ENCODE data around the gene IDS. TPM values are rescaled to one million over a fixed set of nuclear protein-coding genes. Genes with fewer than 3 reads are reported as not detected.
"Not testable (repeated sequence)": the region's sequence is repeated elsewhere in the genome, so short reads cannot be mapped to it uniquely, and the experiment has no call there.

IDS gene
- polyA plus RNA-seq, 4 donors = 32.4 to 42.5 (median 36.9) TPM

DNA sequence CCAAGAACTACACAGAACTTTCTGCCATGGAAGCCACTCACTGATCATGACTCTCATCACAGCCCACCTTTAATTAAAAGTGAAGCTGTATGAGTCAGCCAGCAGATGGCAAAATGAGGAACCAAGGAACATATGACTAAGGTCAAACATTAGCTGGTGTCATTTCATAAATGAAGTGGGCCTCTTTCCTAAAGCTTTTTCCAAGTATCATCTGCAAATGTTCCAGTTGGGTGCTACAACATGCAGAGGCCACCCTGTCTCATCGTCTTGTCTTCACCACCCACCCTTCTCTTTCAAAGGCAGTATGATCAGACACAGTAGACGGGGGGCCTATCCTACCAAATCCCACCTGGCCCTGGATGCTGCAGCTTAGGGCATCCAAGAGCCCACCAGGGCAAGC is 26.5 kb upstream of the IDS start:
- no peak for DNase-seq (ENCODE audit: low read depth in 4 of 4, low spot score in 3 of 4)

DNA sequence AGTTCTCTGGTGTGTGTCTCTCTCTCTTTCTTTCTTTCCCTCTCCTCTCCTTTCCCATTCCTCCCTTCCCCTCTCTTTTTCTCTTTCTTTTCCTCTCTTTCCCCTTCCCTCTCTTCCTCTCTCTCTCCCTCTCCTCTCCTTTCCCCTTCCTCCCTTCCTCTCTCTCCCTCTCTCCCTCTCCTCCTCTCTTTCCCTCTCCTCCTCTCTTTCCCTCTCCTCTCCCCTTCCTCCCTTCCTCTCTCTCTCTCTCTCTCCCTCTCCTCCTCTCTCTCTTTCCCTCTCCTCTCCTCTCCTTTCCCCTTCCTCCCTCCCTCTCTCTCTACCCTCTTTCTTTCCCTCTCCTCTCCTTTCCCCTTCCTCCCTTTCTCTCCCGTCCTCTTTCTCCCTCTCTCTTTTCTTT is 23.3 kb upstream of the IDS start:
- no peak for DNase-seq (ENCODE audit: low read depth in 4 of 4, low spot score in 3 of 4)

DNA sequence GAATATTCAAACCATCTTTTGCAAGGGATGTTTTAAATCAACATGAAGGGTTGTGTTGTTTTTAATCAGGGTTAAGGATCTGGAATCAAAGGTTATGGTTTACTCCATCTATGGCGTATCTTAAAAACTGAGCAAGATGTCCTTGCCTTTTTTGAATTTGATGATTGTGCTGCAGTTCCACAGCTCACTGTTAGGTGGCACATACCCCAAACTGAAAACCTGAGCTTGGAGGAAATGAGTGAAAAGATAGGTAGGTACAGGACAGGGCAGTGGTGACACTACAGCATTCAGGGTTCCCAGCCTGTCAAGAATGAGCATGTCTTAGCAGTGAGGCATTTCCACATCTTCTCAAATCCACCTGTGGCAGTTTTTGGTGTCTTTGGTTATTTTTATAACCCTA is 22.6 kb upstream of the IDS start:
- no peak for DNase-seq (ENCODE audit: low read depth in 4 of 4, low spot score in 3 of 4)

DNA sequence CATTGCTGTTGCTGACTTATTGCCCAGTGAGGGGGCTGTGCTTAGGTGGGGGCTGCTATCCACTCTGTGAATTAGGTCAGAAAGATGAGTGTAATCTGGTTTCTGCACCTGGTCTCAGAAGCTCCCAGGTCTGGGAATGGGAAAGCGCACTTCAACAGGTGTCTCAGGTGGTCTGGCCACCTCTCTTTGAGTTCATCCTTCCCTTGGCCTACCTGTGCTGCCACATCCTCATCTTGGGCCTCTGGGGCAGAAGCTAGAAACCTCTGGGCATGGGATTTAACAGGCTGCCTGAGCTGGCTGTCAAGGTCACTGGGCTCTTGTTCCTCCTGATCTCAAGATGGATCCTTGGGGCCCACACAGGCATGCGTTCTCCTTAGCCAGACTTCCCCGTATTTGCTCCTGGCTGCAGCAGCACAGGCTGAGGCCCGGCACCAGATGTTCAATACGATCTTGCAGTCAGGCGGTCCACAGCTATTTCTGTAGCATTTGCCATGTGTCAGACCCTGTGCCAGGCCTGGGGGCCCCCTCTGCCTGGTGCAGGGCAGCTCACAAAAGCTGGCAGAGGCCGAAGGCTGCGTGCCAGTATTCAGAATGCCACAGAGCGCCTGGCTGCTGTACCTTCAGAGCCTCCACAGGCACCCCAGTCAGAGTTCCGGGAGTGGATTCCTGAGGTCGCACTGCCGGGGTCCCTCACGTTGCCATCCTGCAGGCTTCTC is 21.4 kb upstream of the IDS start:
- not testable (repeated sequence) for DNase-seq (ENCODE audit: low read depth in 4 of 4, low spot score in 3 of 4)

DNA sequence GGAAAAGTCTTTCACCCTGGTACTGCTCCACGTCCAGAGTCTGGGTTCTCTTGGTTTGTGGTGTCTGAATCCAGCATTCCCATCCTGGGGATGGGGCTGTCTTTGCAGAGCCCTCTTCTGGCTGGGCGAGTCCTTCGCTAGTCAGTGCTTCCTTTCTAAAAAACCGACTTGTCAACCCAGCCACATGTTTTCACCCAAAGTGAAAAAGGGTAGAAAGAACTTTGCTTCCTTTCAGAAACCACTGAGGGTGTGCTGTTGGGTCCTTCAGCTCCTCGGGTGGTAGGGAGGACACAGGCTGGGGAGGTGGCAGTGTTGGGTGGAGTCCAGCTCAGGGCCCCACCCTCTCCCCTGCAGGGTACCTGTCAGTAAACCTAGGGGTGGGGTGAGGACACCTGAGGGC is 20.8 kb upstream of the IDS start:
- DNase-seq (ENCODE audit: low read depth in 4 of 4, low spot score in 3 of 4) = not testable (repeated sequence)

DNA sequence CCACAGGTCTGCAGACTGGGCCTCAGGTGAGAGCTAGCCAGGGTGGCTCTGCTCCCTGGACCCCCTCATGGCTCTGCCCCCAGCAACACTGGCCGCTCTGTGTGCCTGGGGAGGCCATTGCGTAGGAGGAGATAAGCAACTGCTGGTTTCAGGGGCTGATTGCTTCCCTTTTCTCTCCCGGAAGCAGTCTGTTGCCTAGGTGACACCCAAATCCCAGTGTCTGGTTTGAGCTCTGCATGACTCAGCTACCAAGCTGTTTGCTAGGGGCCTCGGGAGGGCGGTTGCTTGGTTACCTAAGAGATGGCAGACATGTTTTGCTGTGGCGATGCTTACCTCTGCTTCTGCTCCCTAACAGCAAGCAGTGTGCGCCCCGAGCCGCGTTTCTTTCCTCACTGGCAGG is 20.3 kb upstream of the IDS start:
- not testable (repeated sequence) for DNase-seq (ENCODE audit: low read depth in 4 of 4, low spot score in 3 of 4)

DNA sequence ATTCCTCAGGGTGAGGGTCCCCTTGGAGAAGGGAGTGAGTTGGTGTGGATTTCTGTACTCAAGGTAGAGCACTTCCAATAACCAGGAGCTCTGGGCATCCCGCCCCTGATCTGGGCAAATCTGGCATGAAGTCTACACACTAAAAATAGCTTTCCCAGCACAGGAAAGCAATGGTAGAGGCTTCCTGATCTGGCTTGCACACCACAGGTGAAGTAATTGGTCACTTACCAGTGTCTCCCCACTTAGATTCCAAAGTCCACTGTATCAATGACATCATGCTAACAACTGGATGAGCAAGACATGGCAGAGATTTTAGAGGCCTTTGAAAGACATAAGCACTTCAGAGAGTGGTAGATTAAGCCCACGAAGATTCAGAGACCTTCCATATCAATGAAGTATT is 17.8 kb upstream of the IDS start:
- no peak for DNase-seq (ENCODE audit: low read depth in 4 of 4, low spot score in 3 of 4)

DNA sequence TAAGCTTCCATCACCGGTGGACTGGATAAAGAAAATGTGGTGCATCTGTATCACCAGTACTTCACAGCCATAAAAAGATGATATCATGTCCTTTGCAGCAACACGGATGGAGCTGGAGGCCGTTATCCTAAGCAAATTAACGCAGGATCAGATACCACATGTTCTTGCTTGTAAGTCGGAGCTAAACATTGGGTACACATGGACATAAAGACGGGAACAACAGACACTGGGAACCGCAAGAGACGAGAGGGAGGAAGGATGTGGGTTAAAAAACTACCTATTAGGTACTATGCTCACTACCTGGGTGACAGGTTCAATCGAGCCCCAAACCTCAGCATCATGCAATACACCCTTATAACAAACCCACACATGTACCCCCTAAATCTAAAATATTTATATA is 16.3 kb upstream of the IDS start:
- no peak for DNase-seq (ENCODE audit: low read depth in 4 of 4, low spot score in 3 of 4)

DNA sequence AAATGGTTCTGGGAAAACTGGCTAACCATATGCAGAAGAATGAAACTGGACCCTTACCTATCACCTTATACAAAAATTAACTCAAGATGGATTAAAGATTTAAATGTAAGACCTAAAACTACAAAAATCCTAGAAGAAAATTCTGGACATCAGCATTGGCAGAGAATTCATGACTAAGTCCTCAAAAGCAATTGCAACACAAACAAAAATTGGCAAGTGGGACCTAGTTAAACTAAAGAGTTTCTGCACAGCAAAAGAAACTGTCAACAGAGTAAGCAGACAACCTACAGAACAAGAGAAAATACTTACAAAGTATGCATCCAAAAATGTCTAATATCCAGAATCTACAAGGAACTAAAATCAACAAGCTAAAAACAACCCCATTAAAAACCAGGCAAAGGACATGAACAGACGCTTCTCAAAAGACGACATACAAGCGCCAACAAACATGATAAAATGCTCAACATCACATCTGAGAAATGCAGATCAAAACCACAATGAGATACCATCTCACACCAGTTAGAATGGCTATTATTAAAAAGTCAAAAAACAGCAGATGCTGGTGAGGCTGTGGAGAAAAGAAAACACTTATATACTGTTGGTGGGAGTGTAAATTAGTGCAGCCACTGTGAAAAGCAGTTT is 15.7 kb upstream of the IDS start:
- not testable (repeated sequence) for DNase-seq (ENCODE audit: low read depth in 4 of 4, low spot score in 3 of 4)

DNA sequence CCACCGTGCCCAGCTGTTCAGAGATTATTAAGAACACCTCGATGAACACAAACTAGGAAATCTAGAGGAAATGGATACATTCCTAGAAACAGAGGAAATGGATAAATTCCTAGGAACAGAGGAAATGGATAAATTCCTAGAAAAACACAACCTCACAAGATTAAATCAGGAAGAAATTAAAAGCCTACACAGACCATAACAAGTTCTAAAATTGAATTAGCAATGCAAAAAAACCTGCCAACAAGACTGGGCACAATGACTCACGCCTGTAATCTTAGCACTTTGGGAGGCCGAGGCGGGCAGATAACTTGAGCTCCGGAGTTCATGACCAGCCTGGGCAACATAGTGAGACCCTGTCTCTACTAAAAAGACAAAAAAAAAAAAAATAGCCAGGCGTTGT is 13.1 kb upstream of the IDS start:
- DNase-seq (ENCODE audit: low read depth in 4 of 4, low spot score in 3 of 4) = no peak

DNA sequence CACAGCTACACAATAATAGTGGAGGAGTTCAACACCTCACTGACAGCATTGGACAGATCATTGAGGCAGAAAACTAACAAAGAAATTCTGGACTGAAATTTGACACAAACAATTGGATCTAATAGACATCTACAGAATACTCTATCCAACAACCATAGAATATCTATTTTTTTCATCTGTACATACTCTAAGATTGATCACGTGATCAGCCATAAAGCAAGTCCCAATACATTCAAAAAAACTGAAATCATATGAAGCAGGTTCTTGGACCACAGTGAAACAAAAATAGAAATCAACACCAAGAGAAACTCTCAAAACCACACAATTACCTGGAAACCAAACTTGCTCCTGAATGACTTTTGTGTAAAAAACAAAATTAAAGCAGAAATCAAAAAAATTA is 12.2 kb upstream of the IDS start:
- no peak for DNase-seq (ENCODE audit: low read depth in 4 of 4, low spot score in 3 of 4)

DNA sequence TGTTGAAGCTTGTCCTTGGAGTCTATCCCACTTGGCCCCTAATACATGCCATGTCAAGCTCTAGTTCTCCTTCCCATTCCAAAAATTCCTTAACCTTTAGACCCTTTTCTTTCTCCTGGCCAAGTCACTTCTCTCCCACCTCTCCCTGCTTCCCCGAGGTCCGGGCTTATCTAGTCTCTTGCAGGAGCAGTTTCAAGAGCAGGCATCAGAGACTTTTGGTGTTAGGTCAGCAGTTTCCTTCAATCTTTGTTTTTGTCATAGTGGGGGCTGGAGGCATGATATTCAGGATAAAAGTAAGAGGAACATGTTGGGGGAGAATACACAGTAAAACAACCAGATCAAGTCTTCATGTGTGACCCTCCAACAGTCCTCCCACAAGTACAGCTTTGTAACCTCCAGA is 11.5 kb upstream of the IDS start:
- DNase-seq (ENCODE audit: low read depth in 4 of 4, low spot score in 3 of 4) = no peak

DNA sequence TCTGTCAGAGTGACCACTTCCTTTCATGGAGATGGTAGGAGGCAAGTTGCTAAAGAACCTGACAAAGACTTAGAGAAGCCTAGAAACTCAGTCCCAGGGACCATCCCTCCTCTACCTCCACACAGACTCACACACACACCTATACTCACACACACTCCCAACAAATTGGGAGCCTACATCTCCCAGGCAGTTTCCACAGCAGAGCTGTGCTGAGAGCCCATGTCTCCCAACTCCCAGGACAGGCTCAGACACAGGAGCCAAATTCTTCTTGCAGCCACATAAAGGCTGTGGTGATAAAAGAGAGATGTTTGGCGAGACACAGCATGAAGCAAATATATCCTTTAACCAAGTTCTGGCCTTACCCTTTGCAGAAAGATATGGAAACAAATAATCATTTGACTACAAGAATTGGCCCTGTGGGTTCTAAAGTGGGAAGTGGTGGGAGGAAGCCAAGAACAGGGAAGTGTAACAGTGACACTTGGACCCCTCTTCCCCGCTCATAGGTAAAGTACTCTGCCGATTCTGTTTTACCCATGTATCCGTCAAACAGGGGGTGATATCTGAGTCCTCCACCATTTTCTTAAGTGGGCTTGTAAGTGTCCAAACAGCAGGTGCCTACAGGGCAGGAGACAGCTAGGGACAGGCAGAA is 11.0 kb upstream of the IDS start:
- no peak for DNase-seq (ENCODE audit: low read depth in 4 of 4, low spot score in 3 of 4)

DNA sequence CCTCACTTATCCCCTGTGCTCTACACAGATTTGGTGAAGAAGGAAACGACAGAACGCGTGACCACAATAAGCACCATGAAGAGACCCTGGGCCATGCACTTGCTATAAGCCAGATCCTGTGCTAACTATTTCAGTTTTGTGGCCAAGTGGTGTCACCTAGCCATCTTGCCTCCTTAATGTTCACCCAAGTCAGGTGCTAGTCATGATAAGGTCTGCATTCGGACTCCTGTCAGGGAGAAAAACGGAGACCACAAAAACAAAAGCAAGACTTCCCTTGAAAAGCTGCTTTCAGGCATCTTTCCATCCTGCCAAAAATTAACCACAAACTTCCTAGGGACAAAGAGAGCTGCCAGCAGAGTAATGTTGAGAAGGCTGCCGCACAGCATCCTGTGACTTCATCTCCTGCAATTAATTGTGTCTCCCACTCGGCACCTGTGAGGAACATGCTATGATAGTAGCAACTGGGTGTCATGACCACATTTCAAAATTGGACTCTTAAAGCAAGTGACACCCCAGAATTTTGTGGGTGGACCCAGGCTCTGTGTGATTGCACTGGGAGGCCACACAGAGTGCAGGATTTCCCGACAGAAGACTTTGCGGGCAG is 8.8 kb upstream of the IDS start:
- DNase-seq (ENCODE audit: low read depth in 4 of 4, low spot score in 3 of 4) = no peak

DNA sequence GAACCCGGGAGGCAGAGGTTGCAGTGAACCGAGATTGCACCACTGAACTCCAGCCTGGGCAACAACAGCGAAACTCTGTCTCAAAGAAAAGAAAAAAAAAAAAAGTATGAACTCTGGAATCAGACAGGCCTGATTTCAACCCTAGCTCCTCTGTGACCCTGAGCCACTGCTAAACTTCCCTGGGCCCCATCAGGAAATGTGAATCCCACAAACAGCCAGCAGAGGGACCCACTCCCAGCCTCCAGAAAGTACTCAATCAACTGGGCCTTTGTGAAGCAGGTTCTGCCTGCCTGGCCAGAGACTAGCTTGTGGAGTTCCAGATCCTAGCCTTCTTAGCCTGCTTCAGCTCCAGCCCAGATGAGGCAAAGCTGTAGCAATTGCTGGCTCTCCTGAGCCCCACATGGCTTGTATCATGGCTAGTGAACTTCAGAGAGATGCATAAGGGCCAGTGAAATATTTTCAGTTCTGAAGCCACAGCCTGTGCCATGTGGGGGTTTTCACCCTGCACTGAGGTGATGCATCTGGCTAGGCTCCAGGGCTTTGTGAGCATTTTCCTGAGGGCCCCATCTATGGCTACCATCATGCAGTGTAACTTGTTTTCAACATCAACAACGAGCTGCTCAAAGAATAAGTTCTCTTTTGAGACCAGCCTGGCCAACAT is 7.2 kb upstream of the IDS start:
- DNase-seq (ENCODE audit: low read depth in 4 of 4, low spot score in 3 of 4) = no peak

DNA sequence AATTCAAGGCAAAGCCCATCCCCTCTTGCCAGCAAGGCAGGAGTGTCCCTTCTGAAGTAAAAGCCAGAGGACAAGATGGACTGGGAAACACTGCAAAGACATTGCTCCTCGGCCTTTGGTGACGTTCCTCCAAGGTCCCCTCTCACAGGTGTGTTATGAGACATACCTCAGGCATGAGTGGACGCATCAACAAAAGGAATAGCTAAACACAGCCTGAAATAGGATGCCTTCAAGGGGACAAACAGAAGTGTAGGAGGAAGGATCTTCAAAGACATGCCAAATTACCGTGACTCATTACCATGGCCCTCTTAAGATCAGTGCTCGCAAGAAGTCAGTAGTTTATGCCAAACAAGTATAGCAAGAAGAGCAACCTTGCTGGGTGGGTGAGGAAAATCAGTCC is 6.0 kb upstream of the IDS start:
- DNase-seq (ENCODE audit: low read depth in 4 of 4, low spot score in 3 of 4) = no peak

DNA sequence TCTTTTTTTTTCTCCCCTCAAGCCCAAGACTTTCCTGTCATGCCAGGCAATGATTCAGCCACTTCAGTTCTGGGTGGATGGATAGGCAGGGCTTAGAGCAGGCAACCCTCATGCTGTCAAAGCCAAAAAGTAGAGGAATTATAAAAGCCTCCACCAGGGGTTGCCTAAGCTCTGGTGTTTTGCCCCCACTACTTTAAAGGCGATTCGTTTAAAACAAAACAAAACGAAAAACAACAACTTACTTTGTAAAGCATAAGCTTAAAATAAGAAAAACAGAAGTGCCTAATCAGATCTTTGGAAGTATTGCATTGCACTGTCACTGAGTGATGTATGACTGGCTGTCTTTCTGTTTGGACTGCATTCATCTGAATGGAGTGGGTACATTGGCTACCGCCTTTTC is 5.3 kb upstream of the IDS start:
- DNase-seq (ENCODE audit: low read depth in 4 of 4, low spot score in 3 of 4) = no peak

DNA sequence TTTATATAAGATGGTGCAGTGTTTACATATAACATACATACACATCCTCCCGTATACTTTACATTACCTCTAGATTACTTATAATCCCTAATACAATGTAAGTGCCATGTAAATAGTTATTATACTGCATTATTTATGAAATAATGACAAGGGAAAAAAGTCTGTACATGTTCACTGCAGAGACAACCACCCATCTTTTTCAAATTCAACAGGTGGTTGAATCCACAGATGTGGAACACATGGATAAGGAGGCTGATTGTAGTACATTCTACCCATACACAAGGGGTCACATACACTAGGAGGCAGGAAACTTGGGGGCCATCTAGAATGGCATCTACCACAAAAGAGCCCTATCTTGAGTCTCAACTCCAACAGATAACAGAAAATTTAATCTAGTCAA is 3.4 kb upstream of the IDS start:
- DNase-seq (ENCODE audit: low read depth in 4 of 4, low spot score in 3 of 4) = no peak

DNA sequence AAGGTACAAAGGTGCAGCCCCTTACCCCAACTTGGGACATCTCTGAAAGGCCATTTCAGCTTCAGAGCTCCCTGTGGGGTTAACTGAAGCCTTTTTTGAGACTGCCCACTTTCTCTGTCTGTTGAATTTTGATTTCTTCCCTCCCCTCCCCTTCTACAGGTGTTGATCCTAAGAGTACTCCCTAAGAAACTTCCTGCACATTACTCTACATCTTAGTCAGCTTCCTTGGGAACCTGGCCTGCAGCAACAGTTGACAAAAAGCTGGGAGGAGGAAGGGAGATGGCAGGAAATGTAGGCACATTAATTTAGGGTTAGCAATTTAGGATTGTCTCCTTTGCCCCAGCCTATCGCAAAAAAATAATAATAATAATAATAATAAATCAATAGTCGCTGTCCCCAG is 1.2 kb upstream of the IDS start:
- DNase-seq (ENCODE audit: low read depth in 4 of 4, low spot score in 3 of 4) = no peak

DNA sequence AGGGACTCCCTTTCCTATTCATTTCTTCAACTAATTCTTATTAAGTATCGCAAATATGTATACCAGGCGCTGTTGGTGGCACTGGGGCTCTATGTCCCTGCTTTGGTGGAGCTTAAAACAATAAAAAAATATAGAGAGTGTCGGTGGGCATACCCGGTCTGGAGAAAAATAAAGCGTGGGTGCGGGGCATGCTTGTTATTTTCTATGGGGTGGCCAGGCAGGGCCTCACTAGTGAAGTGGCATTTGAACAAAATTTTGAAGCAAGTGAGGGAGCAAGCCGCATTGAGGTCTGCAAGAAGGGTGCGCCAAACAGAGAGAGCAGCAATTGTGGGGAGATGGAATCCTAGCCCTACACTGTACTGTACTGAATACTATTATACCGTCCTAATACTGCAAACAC is 565 bp upstream of the IDS start:
- DNase-seq (ENCODE audit: low read depth in 4 of 4, low spot score in 3 of 4) = no peak

DNA sequence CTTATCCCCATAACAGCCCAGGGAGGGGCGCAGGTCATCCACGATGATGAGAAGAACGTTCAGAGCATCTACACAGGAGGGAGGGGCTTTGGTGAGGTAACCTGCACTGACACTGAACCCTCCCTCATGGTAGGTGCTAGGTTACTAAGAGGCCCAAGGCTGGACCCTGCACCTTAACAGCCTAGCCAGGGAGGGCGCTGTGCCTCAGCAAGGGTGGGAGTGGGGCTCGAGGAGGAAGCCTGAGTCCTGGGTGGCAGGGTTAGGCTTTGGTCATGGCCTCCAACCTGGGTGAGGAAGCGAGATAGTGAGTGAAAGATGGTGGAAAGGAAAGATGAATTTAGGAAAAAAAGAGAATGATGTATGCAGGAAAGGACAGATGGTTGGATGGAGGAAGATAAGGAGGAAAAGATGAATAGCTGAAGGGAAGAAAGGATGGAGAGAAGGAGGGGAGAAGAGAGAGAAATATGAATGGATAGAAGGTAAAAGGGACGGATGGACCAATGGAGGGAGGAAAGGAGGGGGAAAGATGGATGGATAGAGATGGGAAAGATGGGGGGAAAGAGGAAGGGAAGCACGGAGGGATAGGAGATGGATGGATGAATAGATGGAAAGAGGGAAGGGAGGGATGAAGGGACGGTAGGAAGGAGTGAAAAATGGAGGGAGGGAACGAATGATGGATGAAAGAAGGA is 736 bp downstream of the IDS start:
- DNase-seq (ENCODE audit: low read depth in 4 of 4, low spot score in 3 of 4) = no peak
